ENCODE data around the gene SYNE2.
A peak's percentile ranks its signal among the peaks of the same experiment; 100 is the strongest.
"Not testable (repeated sequence)": the region's sequence is repeated elsewhere in the genome, so short reads cannot be mapped to it uniquely, and the experiment has no call there.

The SYNE2 gene

DNA sequence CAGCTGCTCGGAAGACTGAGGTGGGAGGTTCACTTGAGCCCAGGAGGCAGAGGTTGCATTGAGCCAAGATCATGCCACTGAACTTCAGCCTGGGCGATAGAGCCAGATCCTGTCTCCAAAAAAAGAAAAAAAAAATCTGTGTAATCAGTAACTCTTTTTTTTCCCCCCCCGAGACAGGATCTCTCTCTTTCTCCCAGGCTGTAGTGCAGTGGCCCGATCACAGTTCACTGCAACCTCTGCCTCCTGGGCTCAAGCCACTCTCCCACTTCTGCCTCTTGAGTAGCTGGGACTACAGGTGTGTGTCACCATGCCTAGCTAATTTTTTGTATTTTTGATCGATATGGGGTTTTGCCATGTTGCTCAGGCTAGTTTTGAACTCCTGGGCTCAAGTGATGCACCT, 113.6 kb downstream of the SYNE2 start:
- no peak for DNase-seq

DNA sequence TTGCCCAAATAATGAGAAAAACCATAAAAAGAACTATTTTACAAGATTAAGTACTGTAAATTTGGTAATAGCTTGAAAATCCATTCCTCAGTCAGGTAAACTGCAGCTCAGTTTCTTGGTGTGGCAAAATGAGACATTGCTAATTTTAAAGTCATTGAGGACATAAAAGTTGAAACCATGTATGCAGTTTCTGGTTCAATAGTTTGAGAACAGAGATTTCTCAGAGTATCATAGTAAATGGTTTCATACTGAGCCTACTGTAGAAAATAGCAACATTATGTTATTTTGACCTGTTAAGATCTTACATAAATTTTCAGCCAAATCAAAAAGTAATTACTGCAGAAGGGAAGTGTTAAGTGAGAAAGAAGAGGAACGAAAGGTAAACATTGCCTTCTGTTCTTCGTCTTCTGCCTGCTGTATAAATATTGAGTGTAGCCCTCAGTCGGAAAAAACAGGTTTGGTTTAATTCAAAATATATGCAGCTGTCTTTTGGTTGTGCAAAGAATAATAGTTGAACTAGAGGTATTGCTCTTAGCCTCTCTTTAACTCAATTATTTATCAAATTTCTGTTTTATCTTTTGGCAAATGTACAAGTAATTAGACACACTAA, 119.6 kb downstream of the SYNE2 start:
- DNase-seq, result peak; percentile 80

DNA sequence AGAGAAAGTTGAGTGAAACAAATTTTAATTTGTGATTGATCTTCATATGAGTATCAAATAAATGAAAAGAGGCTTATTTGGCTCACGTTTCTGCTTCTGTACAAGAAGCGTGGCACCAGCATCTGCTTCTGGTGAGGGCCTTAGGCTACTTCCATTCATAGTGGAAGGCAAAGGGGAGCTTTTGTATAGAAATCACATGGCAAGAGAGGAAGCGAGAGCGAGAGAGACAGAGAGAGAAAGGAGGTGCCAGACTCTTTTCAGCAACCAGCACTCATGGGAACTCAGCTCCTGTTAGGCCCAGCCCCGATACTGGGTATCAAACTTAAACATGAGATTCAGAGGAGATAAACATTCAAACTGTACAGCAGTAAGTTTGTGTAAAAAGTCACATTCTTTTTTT, 121.4 kb downstream of the SYNE2 start:
- no peak for DNase-seq

DNA sequence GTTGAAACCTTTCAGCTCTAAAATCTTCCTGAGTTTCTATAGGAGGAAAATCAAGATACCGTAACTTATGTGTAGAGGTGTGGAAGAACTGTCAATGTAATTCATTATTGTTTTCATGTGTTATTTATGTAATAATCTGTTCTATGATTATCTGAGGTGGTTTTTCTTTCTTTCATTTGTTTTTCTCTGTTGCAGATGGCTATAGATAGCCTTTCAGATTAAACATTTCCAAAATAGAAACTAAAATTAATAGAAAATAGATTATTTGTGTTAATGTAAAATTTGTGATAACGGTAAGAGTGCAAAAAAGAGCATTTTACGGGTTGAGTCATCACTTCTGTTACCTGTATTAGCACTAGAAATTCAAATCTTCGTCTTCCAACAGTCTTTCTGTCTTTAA, 128.8 kb downstream of the SYNE2 start:
- DNase-seq, result no peak

DNA sequence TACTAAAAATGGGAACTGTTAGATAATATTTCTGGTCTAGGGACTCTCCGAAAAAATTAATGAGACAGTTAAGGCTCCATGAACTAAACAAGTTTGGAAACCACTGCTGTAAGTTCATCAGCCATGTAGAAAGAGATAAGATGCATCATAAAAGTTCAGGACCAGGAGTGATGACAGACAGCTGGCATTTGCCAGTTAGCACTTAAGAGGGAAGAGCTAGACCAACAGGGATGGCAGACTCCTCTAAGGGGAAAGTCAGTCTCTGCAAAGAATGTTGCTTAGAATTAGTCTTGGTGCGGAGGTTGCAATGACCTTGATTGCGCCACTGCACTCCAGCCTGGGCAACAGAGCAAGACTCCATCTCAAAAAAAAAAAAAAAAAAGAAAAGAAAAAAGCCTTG, 129.4 kb downstream of the SYNE2 start:
- DNase-seq, result no peak

DNA sequence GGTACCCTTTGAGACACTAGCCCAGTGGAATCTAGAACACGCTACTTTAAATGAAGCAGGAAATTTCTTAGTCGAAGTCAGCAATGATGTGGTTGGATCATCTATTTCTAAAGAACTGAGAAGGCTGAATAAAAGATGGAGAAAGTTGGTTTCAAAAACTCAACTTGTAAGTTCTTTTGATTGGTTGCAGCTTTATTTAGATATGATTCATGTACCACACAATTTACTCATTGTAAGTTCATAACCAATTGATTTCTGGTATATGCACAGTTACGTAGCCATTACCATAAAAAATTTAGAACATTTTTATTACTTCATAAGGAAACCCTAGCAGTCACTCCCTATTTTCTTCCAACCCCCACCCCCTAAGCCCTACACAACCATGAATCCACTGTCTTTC, 129.8 kb downstream of the SYNE2 start:
- DNase-seq, result no peak

DNA sequence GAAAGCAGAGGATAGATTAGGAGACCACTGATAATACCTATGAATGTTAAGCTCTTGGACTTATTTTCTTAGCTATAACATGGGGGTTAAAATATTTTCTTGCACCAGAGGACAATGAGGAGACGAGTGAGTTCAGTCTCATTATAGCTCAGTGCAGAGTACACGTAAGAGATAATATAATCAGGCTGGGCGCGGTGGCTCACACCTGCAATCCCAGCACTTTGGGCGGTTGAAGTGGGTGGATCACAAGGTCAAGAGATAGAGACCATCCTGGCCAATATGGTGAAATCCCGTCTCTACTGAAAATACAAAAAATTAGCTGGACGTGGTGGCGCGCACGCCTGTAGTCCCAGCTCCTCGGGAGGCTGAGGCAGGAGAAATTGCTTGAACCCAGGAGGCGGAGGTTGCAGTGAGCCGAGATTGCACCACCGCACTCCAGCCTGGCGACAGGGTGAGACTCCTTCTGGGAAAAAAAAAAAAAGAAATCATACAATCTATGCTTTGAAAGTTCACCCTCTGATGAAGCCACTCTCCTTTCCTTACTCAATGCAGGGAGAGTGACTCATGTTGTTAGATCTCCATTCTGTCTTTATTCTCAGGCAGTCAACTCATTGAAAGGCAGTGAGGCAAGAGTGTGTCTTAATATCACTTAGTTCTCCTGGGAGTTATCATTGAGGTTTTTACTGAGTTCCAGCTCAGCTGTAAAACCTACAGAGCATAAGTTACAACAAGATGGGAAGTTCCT, 134.2 kb downstream of the SYNE2 start:
- DNase-seq, result peak; percentile 26

DNA sequence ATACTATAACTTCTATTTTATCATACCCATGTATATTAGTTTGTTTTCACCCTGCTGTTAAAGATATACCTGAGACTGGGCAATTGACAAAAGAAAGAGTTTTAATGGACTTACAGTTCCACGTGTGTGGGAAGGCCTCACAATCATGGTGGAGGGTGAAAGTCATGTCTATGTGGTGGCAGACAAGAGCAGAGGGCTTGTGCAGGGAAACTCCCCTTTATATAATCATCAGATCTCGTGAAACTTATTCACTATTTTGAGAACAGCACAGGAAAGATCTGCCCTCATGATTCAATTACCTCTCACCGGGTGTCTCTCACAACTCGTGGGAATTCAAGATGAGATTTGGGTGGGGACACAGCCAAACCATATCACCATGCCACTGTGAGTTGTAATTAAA, 135.8 kb downstream of the SYNE2 start:
- no peak for DNase-seq

DNA sequence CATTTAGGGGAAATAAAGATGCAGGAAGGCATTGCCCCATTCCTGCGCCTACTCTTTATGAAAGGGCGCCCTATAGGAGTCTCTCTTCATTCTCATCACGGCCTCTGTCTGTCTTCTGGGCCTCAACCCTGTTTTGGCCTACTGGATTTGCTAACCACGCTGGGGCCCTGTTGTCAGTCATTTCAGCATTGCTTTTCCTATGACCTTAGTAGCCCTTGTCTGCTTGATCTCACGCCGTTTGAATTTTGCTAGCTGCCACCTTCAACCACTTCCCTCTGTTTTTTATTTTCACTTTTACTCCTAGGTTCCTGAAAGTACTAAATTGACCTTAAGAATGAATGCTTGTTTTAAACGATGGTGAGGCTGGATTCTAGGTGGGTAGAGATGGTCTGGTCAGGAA, 139.0 kb downstream of the SYNE2 start:
- DNase-seq, result no peak

DNA sequence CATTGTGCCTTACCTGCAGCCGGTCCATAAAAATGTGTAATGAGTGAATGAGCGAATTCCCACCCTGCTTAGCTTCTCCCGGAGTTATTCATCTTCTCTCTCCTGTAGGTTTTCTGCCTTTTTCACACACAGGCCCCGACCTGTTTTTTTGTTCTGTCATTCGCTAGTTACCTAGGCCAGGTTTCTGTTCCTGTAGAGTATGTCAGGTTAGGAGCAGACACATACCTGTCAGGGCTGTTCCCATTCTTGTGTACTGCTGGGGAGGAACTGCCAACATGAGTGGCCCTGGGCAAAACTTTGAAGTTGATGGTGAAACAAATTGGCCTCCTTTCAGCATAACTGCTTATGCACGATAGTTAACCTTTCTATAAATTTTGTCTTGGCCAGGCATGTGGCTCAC, 140.1 kb downstream of the SYNE2 start:
- DNase-seq, result no peak

DNA sequence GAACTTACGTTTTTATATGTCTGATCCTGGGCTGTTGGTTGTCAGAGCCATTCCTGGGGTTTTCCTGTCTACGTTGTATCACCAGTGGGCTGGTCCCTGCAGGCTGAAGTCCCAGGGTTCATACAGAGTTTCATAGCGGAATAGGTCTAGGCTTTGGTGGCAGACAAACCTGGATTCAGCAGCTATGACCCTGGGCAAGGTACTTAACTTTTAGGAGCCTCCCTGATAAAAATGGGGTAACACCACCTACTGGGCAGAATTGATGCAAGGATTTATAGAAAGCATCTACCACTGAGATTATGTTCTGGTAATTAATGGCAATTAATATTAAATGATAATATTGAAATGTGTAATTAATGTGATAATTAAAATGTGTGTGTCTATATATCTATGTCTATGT, 141.2 kb downstream of the SYNE2 start:
- no peak for DNase-seq

DNA sequence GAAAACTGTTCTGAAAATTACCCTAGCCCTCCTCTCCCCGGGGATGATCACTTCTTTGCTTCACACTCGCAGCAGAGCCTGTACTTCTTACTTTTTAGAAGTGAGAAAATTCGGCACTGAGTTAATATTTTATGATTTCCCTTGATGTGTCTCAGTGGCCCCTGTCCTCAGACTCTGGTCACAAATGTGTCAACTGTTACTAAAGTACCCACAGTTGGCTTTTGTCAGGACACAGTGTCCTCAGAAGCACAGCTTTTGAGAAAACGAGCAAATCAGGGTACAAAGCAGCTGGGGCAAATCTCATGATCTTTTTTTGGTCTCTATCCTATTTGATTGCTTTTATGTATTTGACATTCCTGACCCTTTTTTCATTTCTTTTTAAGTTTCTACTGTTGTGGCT, 142.5 kb downstream of the SYNE2 start:
- DNase-seq, result no peak

DNA sequence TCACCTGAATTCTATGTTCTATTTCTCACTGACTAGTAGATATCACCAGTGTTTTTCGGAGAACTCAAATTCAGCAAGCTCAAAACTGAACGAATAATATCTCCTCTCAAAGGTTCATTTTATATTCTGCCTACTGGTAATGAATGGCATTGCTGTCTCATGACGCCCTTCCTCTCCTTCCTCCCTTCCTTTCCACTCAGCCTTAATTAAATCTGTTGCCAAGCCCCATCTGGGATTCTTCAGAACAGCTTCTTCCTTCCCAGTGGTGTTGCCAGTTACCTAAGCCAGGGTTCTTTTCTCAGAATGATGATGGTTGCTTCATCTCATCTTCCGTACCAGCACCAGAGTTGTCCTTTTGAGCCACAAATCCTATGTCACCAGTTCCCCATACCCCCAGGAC, 143.2 kb downstream of the SYNE2 start:
- no peak for DNase-seq

DNA sequence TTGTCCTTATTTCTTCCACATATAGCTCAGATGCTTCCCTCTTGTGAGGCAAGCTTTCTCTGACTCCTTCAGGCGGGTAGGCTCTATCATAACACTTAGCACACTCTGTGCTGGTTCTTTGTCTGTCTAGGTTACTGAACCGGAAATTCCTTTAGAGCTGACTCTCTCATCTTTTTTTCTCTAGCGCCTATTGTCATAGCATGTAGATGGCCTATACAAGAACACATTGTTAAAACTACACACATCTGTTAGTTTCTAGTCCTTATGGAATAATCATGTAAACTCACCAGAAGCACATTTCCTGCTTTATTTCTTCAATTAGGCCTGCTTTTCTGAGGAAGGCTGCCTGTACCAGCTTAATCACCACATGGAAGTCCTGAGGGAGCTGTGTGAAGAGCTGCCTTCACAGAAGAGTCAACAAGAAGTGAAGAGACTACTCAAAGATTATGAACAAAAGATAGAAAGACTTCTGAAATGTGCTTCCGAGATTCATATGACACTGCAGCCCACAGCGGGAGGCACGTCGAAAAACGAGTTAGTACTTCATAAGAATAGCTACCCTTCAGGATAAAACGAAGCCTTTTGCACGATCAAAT, 143.9 kb downstream of the SYNE2 start:
- no peak for DNase-seq

DNA sequence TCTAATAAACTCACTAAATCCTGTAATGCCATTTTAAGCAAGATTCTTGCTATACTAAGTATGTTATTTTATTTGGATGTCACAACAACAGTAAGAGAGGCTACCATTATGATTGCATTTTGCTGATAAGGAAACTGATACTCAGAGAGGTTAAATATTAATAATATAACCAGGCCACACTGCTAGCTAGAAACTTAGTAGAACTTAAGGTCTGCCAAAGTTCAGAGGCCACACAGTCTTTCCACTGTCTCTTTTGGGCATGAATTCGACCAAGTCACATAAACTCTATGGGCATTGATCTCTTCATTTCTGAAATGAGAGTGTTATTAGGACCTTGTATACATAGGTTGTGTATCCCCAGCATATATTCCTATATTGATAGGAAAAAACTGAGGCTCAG, 147.9 kb downstream of the SYNE2 start:
- no peak for DNase-seq

DNA sequence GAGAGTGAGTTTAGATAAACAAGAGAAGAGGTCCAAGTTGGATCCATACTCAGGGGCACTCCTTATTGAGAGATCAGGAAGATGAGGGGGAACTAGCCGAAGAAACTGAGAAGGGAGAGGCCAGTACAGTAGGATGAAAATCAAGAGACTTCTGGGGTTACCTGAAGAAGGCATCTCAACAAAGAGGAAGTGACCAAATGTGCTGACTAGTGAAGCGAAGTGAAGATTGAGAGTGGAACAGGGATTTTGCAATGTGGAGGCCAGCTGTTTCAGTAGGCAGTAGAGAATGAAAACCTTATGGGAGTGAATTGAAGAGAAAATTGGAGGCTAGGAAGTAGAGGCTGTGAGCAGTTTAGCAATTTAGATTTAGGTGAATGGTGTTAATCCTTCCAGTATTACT, 153.0 kb downstream of the SYNE2 start:
- no peak for DNase-seq

DNA sequence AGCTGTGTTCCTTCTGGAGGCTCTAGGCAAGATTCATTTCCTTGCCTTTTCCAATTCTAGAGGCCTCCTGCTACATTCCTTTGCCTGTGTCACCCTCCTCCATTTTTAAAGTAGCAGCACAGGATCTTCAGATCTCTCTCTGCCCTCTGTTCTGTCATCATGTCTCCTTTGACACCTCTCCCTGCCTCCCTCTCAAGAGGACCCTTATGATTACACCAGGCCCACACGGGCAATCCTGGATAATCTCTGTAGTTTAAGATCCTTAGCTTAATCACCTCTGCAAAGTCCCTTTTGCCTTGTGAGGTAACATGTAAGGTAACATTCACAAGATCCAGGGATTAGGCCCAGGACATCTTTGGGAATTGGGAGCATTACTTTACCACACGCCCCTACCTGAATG, 155.2 kb downstream of the SYNE2 start:
- no peak for DNase-seq

DNA sequence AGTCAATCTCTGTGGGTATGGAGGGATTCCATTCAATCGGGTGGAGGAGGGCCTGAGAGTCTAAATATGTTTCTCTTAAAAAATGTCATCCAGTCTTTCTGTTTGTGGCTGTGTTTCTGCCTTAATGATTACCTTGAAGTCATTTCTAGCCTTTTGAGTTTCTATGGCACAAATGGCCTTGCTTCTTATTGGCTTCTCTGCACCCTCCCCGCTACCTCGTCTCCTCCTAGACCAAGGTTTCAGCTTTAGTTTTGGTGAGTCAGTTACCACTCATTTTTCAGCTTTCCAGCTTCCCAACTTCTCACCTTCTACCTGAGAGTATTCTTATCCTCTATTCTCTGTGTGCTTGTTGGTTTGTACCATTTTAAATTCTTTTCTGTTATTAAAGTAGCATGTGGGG, 159.2 kb downstream of the SYNE2 start:
- DNase-seq, result no peak

DNA sequence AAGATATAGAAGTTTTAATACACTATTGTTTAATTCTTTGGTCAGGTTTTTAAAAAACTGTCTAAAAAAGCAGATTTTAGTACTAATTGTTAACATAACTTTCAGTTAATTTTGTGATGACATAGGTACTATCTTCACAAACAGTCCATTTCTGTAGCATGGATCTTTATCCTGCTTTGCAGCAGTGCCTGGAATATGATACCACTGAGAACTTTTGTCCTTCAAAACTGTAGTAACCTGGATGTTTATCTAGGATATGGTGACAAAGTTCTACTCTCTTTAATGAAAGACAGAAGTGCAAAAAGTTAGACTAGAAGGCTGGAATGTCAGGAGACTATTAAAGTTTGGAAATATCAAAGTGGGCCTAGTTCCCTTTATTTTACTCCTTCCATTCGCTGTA, 159.9 kb downstream of the SYNE2 start:
- DNase-seq, result no peak

DNA sequence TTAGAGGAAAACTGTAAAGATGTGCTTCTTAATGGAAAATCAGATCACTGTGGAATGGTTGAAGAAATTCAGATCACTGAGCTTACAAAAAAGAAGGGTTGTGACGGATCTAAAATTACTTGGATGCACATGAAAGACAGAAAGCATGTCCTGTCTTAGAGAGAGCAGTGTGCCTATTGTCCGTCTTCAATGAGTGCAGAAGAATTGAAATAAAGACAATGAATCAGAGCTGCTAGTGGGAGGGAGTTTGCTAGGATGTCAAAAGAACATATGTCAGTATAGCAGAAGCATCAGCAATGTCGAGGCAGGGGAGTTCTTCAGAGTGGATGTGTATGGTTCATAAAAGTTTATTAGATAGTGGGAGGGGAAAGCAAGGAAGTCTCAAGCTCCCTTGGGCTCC, 172.7 kb downstream of the SYNE2 start:
- DNase-seq, result no peak

DNA sequence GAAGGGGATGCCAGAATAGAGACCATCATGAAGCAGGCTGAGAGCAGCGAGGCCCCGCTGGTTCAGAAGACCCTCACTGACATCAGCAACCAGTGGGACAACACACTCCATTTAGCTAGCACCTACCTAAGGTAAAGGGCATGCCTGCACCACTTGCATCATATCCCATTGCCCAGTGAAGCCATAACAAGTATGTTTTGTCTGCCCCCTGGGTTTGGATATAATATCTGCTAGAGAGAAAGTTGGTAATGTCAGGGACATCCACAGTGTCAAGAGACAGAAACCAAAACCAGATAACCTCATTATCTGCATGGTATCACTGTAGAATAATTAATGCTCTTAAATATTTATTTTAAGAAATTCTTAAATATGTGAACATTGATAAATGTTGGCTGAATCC, 173.8 kb downstream of the SYNE2 start:
- no peak for DNase-seq

DNA sequence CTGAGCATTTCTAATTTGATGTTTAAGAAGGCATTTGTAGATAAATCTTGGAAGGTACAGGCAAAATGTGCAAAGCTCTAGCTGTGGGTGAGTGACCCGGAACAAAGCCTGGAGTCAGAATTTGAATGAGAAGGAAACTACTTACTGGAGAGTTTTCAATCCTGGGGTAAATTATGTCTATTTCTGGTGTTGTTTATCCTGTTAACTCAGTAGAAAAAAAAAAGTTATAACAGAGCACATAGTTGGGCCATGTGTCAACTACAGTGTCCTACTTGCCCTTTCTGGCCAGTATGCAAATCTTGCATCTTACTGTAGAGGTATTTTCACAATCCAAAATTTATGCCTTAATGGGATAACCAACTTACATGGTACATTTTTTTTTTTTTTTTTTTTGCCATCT, 182.3 kb downstream of the SYNE2 start:
- no peak for DNase-seq

DNA sequence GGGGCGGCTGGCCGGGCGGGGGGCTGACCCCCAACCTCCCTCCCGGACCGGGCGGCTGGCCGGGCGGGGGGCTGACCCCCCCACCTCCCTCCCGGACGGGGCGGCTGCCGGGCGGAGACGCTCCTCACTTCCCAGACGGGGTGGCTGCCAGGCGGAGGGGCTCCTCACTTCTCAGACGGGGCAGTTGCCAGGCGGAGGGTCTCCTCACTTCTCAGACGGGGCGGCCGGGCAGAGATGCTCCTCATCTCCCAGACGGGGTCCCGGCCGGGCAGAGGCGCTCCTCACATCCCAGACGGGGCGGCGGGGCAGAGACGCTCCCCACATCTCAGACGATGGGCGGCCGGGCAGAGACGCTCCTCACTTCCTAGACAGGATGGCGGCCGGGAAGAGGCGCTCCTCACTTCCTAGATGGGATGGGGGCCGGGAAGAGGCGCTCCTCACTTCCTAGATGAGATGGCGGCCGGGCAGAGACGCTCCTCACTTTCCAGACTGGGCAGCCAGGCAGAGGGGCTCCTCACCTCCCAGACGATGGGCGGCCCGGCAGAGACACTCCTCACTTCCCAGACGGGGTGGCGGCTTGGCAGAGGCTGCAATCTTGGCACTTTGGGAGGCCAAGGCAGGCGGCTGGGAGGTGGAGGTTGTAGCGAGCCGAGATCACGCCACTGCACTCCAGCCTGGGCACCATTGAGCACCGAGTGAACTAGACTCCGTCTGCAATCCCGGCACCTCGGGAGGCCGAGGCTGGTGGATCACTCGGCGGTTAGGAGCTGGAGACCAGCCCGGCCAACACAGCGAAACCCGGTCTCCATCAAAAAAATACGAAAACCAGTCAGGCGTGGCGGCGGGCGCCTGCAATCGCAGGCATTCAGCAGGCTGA, 185.3 kb downstream of the SYNE2 start:
- not testable (repeated sequence) for DNase-seq
